Gastroesophageal sphincter (tissue), 3 donors: ENCODE results near the gene CD72.

Experiments used
- CTCF ChIP-seq, 4 experiments: fragments of 200-600 bp in 2 of 4; fragments of 450-650 bp in 2 of 4; sonication (generic) in 1 of 4; IDR thresholded peaks; one replicate each; pipeline ENCODE4 v1.5.1; 2017 to 2019; ENCODE audit warnings: antibody characterized with exemption in 4 of 4, mild to moderate bottlenecking in 2 of 4, moderate library complexity in 2 of 4
- EP300 ChIP-seq: sonication (generic); formaldehyde crosslinking; IDR thresholded peaks from one replicate; pipeline ENCODE4 v1.6.1; 2017; ENCODE audit warnings: antibody characterized with exemption, mild to moderate bottlenecking

DNA sequence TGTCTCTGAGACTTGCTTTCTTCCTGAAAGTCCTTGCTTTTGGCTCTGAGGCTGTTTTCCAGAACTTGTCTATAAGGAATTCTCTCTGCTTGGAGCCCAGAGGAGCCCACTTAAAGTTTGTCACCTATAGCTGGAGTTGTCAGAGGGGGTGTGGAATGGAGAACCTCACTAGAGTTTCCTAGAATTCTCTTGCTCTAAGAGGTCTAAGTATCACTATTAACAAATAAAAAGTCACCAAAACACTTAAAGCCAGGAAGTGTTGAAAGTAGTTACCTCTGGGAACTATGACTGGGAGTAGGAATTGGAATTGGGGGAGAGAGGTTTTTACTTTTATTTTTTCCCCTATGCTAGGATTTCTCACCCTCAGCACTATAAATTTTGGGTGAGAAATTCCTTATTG, 17.5 kb upstream of the CD72 start:
- TF ChIP-seq CTCF (IDR thresholded peaks at IDR 0.05) (no peak), EP300 (no peak)
